ENCODE data around the gene HMX1. TPM values are rescaled to one million over a fixed set of nuclear protein-coding genes. Genes with fewer than 3 reads are reported as not detected.

The HMX1 gene
- total and polyA plus RNA-seq, 2 experiments from 2014 or later = not detected

- no peaks in the 10 kb centered on the region for H3K9me3 ChIP-seq (ENCODE audit: low read depth)
- no peak overlapping the region for H3K4me2 ChIP-seq
- TF ChIP-seq CTCF (IDR thresholded peaks at IDR 0.05; ENCODE audit: poor library complexity) (no peak), EZH2phosphoT487 (IDR thresholded peaks at IDR 0.05; ENCODE audit: low read depth, severe bottlenecking, unreplicated experiment) (no peak), EZH2 (IDR thresholded peaks at IDR 0.05; ENCODE audit: borderline replicate concordance) (no peak)
- no peaks in the 10 kb centered on the region for H3K36me3 ChIP-seq (replicated peaks; ENCODE audit: insufficient read depth, low read depth)
- H3K27ac ChIP-seq = no peak overlapping the region
- H3K4me3 ChIP-seq = no peak overlapping the region
- peaks cover 10% of the 10 kb centered on the region for H3K27me3 ChIP-seq
- no peaks in the 10 kb centered on the region for H3K4me1 ChIP-seq (ENCODE audit: insufficient read depth)
- no peak overlapping the region for H2AFZ ChIP-seq
- WGBS (ENCODE audit: low lambda C conversion rate, missing lambda C conversion rate) = 73% methylated on average over 16 of the region's 16 CpGs
- no peaks in the 10 kb centered on the region for H3K9me2 ChIP-seq (replicated peaks; ENCODE audit: insufficient read depth)
- no peaks in the 10 kb centered on the region for H3K79me2 ChIP-seq
- no peaks in the 10 kb centered on the region for H4K20me1 ChIP-seq (ENCODE audit: insufficient read depth, poor library complexity, severe bottlenecking)
- DNase-seq (ENCODE audit: low spot score) = peak; percentile 3
These were observed 48.1 kb upstream of the HMX1 start for GRCh38 chr4:8919651-8920288.

- TF ChIP-seq EZH2phosphoT487 (IDR thresholded peaks at IDR 0.05; ENCODE audit: low read depth, severe bottlenecking, unreplicated experiment) (no peak), EZH2 (IDR thresholded peaks at IDR 0.05; ENCODE audit: borderline replicate concordance) (no peak), CTCF (IDR thresholded peaks at IDR 0.05; ENCODE audit: poor library complexity) (peak; percentile 88)
- H4K20me1 ChIP-seq (ENCODE audit: insufficient read depth, poor library complexity, severe bottlenecking) = no peaks in the 10 kb centered on the region
- peaks cover 10% of the 10 kb centered on the region for H3K27me3 ChIP-seq
- no peak overlapping the region for H3K4me2 ChIP-seq
- no peaks in the 10 kb centered on the region for H3K9me2 ChIP-seq (replicated peaks; ENCODE audit: insufficient read depth)
- H2AFZ ChIP-seq = no peak overlapping the region
- DNase-seq (ENCODE audit: low spot score) = peak; percentile 76
- no peak overlapping the region for H3K4me3 ChIP-seq
- no peaks in the 10 kb centered on the region for H3K4me1 ChIP-seq (ENCODE audit: insufficient read depth)
- no peaks in the 10 kb centered on the region for H3K9me3 ChIP-seq (ENCODE audit: low read depth)
- 19% methylated on average over 19 of the region's 20 CpGs for WGBS (ENCODE audit: low lambda C conversion rate, missing lambda C conversion rate)
- no peaks in the 10 kb centered on the region for H3K36me3 ChIP-seq (replicated peaks; ENCODE audit: insufficient read depth, low read depth)
- H3K27ac ChIP-seq = no peak overlapping the region
- no peaks in the 10 kb centered on the region for H3K79me2 ChIP-seq
These were observed 46.5 kb upstream of the HMX1 start for GRCh38 chr4:8917868-8918783.

- H3K27ac ChIP-seq = no peak overlapping the region
- no peak for TF ChIP-seq CTCF (IDR thresholded peaks at IDR 0.05; ENCODE audit: poor library complexity)
- TF ChIP-seq EZH2phosphoT487 (IDR thresholded peaks at IDR 0.05; ENCODE audit: low read depth, severe bottlenecking, unreplicated experiment) = no peak
- no peak for TF ChIP-seq EZH2 (IDR thresholded peaks at IDR 0.05; ENCODE audit: borderline replicate concordance)
- no peaks in the 10 kb centered on the region for H3K36me3 ChIP-seq (replicated peaks; ENCODE audit: insufficient read depth, low read depth)
- H3K9me3 ChIP-seq (ENCODE audit: low read depth) = no peaks in the 10 kb centered on the region
- H3K79me2 ChIP-seq = no peaks in the 10 kb centered on the region
- peak; percentile 2 for DNase-seq (ENCODE audit: low spot score)
- H2AFZ ChIP-seq = no peak overlapping the region
- H3K27me3 ChIP-seq = peaks cover 10% of the 10 kb centered on the region
- no peaks in the 10 kb centered on the region for H3K4me1 ChIP-seq (ENCODE audit: insufficient read depth)
- no peaks in the 10 kb centered on the region for H4K20me1 ChIP-seq (ENCODE audit: insufficient read depth, poor library complexity, severe bottlenecking)
- no peaks in the 10 kb centered on the region for H3K9me2 ChIP-seq (replicated peaks; ENCODE audit: insufficient read depth)
- WGBS (ENCODE audit: low lambda C conversion rate, missing lambda C conversion rate) = 92% methylated on average over 12 of the region's 12 CpGs
- H3K4me2 ChIP-seq = no peak overlapping the region
- no peak overlapping the region for H3K4me3 ChIP-seq
These were observed 45.7 kb upstream of the HMX1 start for GRCh38 chr4:8917321-8917811.

All from hepatocyte (in vitro differentiated cells).